ELR (cell line): ENCODE data around the gene ARFGAP1.

Experiments
- DNase-seq: peaks from one replicate; pipeline ENCODE4 v3.0.0-alpha.2; 2015; ENCODE audit warnings: low read depth

ARFGAP1 gene

DNA sequence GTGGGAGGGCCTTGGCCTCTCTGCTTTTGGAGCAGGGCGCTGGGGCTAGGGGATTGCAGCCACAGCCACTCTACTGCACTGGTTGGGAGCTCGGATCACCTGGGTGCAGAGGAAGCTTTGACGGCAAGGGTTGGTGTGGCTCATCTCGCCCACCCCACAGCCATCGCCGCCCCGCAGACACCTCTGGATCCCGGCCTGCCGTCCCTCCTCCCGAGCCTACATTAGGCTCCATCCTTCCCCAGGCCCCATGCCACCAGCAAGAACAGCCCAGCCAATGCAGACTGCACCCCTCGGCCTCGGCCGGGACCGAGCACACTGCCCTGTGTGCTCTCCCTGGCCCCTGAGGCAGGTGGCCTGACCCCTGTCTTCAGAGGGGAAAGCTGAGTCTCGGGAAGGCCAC, 12.1 kb upstream of the ARFGAP1 start:
- DNase-seq = no peak

DNA sequence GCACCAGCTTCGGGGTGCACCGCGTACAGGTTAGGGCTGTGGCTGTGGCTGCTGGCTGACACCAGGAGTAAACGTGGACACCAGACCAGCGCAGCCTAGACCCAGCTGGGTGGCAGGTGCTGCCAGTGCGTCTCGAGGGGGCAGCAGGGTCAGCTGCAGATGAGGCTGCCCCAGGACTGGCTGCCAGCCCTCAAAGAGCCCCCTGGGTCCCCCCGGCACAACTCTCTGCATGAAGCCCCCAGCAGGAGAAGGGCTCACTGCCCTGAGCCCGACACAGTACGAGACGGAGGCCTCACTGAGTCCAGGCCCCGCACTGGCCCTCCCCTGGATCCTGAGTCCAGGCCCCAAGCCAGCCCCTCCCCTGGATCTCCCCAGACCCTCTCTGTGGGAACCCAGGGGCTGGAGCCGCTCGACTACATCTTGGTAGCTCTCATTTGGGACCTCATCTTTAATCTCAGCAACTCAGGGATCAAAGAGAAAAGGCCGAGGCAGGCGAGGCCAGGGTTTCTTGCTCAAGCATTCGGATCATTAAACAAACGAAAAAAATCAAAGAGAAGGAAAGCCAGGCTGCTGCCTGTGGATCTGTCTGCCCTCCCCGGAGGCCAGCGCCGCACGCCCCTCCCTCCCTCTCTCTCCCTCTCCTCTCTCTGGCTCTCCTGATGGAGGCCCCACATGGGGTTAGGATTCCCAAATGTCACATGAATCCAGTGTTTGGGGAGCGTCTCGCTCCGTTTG, 11.4 kb upstream of the ARFGAP1 start:
- no peak for DNase-seq

DNA sequence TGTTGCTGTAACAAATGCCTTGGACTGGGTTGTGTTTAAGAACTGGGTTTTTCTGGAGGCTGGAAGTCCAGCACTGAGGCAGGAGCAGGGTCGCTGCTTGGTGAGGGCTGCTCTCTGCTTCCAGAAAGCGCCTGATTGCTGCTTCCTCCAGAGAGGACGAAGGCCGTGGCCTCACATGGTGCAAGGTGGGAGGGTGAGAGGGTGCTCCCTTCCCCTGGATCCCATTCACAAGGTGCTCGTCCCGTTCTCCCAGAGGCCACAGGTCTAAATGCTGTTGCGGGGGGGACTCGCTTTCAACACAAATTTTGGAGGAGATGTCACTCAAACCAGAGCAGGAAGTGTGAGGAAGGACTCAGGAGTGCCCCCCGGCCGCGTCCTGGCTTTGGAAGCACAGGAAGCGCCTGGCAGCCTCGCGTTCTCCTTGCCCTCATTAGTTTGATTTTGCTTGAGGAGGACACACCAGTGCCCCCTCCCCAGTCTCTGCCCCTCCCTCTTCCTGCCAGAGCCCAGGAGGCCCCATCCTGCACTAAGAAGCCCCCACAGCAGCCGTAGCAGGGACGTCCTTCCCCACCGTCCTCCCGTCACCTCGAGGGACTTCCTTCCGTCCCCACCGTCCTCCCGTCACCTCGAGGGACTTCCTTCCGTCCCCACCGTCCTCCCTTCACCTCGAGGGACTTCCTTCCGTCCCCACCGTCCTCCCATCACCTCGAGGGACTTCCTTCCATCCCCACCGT, 10.7 kb upstream of the ARFGAP1 start:
- no peak for DNase-seq

DNA sequence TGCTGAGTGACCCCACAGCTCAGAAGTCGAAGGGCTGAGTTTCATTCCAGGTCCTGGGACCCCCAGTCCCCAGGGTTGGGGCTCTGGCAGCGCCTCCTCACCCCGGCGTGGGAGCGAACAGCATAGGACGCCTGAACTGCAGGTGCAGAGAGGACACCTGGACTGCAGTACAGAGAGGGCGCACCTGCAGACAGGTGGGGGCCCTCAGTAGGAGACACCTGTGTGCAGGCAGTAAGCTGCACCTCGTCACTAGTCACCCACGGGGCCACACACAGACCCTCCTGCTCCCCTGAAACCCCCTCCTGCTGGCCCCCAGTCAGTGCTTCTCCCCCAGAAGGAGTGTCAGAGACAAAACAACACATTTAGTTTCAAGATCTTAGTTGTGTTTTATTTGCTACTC, 9.8 kb upstream of the ARFGAP1 start:
- no peak for DNase-seq

DNA sequence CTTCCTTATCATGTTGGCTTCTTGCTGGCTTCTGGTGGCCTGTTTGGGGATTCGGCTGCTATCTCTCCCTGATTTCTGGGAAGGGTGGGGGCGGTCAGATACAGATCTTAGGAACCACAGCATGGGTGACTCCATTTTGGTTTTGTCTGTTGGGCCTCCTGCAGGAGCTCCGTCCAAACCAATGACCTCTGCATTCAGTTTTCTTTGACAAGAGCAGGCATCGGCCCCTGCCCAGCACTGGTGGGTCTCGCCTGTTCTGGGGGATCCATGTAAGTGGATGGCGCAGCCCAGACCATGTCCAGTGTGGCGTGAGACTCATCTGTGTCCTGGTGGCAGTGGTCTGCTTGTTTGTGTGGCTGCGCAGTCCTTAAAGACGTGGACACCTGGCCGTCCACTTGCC, 8.6 kb upstream of the ARFGAP1 start:
- DNase-seq = no peak

DNA sequence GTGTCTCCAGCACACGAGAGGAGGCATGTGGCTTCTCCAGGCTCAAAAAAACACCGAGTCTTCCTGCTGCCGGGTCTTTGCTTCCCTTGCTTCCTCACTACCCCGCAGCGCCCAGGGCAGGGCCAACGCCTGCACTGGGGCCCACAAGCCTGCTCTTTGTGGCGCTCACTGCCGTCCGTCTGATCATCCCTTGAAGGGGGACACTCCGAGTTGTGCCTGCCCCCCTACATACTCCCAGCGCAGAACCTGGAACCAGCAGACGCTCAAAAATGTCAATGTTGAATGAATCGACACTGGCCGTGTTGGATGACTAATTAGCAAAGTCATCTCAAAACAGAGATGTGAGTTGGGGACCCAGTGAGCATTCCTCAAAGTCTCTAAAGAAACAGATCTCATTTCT, 8.1 kb upstream of the ARFGAP1 start:
- no peak for DNase-seq

DNA sequence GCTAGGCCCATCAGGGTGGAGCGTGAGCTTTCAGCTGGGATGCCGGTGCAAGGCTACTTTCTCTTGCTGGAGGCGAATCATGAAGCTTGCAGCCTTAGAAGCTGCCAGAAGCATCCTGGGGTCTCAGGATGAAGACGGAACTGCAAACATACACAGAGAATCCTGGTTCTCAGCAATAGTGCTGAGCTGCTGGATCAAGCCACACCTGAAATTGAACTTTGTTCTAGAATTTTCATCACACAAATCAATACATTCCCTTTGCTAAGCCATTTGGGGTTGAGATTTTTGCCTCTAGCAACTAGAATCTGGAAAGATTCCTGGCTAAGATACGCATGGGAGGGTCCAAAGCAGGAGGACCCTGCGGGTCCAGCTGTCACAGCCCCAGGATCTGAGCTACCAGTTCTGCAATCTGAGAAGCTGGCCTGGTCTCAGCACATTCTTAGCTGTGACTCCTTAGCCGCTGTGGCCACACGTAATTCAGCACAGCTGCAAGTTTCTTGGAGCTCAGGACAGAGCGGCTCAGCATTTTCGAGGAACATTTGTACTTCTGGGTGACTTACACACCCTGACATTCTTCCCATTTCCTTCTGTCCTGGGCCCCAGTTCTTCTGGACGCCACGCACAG, 6.6 kb upstream of the ARFGAP1 start:
- no peak for DNase-seq

DNA sequence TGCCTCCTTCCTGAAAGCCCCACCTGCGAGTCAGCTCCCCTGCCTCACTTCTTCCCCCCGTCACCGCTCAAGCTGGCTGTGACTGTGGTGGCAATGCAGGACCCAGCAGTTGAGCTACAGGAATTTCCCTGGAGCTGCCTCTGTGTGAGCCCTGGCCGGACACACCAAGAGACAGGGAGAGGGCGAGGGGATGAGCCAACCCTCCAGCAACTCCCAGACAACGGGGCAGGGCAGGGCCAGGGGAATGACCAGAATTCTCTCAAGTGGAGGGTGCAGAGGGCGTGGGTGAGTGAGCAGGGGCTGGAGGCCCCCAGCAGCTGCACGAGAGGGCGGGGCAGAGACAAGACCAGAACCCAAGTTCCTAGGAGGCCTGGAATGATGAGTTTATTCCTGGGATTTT, 4.9 kb upstream of the ARFGAP1 start:
- DNase-seq = no peak

DNA sequence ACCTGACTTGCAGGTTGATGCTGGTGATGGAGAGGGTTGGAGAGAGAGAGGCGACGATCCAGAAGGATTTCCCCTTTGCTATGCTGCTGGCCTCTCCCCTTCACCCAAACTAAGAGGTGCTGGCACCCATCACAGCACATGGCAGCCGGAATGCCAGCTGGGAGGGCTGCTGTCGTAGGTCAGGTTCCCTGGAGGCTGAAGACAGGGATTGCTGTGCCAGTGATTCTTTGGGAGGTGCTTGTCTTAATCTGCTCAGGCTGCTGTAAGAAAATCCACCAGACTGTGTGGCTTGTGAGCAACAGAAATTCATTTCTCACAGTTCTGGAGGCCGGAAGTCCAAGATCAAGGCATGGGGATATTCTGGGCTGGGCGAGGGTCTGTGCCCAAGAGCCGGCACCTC, 4.4 kb upstream of the ARFGAP1 start:
- no peak for DNase-seq

DNA sequence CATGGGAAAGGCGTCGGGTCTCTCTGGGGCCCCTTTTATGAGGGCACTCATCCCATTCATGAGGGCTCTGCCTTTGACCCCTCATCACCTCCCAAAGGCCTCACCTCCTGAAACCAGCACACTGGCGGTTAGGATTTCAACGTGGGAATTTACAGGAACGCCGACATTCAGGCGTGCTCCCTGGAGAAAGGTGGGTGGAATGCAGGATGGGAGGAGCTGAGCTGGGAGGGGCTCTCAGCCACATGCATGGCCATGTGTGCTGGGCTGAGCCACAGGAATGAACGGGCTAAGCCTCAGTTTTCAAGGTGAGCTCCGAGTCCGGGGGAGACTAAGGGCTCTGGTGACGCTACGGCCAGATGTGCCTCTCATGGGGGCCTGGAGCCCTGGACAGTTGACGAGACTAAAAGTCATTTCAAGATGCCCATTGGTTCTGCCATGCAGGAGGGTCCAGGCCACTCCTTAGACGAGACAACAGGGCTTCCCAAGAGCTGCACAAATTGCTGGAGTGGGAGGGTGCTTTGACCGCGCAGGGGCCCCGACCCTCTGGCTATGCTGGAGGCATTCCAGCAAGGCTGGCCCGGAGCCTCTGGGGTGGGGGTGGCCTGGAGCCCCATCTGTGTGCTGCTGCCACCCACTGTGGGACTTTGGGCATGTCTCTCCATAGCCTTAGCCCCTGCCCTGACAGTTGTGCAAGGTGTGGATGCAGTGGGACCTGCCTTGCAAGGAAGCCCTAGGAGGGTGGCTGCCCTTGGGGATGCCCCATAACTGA, 3.8 kb upstream of the ARFGAP1 start:
- DNase-seq = no peak

DNA sequence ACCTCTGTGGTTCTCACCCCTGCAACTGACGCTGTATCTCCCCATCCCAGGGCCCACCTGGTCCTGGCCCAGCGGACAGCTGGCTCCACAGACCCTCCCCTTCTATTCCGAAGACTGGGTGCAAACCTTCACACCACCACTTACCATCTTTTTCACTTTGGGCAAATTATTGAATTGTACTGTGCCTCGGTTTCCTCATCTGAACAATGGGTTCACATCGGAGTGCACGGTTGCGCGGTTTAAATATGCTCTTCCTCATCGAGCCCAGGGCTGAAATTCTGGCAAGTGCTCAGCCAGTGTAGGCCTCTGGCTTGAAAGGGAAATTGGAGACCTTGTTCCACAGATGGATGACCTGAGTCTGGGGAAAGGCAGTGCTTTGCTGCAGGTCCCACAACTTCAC, 2.9 kb upstream of the ARFGAP1 start:
- no peak for DNase-seq

DNA sequence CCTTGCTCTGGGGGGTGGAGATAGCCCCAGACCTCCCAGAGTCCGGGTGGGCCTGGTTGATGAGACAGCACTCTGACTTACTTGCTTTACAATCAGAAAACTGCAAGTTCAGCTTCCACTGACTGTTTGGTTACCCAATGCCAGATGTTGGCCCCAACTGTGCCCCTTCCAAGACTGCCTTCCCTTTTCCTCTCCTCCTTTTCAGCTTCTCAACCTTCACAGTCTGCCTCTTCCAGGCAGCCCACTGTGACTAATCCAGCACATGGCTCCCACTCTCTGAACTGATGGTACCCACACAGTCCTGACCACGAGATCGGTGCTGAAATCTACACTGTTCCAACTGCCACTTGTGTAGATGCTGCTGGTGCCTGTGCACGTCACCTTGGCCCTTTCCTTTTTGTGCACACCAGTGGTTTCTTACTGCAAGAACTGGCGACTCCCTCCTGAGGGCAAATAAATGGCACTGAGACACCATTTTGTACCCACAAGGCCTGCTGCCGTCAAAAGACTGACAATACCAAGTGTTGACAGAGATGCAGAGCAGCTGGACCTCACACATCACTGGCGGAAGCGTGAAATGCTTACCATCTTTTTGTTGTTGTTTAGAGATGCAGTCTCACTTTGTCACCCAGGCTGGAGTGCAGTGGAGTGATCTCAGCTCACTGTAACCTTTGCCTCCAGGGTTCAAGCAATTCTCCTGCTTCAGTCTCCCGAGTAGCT, 1.8 kb upstream of the ARFGAP1 start:
- DNase-seq = no peak

DNA sequence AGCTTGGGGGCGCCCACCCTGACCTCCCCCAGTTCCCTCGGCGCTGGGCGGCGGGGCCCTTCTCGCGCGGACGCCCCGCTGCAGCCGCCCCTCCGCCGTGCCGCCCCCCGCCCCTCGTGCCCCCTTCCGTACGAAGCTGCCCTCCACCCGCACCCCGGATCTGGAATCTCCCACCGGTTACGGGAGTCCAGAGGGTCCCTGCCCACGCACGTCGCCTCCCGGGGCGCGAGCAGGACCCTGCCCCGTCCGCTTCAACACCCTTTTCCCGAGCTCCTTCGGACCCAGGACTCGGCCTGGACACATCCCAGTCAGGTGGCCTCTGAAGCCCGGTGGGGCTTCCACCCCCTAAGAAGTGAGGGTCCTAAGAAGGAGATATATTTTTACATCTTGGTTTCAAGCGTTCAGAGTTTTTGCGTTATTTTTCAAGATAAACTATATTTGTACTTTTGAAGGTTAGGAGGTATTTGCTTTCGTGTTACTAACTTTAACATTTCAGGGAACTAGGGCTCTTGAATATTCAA, 506 bp downstream of the ARFGAP1 start:
- DNase-seq = no peak

DNA sequence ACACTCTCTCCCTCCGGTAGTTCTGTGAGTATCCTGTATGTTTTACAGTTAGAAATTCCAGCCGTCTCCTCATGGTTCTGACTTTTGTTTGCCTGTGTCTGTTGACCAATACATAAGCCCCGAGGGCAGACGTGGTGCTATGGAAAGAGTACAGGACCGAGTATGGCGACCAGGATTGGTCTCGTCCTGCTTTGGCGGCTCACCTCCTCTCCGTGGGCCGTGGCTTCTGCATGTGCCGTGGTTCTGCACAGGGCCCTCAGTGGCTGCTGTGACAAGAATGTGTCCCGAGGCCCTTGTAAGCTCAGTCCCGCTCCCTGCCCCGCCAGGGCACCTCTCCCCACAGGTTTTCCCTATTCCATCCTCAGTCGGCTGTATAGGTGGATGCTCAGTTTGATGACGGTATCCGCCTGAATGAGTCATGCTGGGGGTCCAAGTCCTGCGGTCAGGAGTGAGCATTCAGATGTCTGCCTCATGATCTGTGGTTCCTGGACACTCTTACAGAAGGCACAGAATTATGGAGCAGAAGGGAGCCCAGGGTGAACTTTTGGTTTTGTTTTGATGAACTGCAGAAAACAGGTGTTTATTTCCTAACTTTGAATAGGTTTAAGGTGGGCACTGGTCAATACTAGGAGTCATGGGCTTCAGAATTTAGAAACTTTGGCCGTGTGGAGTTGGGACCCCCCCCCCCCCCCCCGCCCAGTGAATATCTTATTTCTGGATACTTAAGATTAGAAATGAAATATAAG, 1.2 kb downstream of the ARFGAP1 start:
- DNase-seq = peak; percentile 97

DNA sequence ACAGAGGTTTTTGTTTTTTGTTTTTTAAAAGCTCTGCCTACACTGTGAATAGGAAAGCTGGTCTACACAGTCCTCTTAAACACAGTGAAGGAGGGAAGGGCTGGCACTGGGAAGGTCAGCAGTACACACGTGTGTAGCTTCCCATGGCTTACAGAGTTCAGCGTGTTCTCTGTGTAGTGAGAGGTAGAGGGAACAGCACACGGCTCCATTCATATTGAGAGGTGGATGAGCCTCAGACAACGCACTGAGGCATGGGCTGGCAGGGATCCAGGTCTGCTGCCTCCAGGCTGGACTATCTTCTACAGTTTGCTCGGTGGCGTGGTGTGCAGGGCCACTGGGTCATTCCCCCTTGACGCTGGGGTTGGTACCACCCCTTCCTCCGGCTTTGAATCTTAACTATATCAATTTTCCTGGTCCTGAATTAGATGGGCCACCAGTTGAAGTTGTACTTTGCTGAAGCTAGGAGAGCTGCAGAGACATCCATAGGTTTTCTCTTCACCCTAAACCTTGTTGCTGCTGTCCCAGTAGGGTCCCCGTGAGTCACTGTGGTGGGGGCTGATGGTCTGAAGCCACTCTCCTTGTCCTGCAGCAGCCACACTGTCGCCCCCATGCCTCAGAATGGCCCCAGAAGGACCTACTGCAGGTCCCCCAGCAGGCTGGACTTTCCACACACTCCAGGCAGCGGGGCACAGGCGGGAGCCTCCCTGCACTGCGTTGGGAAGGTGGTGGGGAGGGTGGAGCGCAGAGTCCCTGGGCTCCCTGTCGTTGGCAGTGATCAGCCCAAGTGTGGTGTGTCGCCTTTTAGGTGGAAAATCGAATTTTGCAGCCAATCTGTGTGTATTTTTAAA, 2.0 kb downstream of the ARFGAP1 start:
- DNase-seq = peak; percentile 47

DNA sequence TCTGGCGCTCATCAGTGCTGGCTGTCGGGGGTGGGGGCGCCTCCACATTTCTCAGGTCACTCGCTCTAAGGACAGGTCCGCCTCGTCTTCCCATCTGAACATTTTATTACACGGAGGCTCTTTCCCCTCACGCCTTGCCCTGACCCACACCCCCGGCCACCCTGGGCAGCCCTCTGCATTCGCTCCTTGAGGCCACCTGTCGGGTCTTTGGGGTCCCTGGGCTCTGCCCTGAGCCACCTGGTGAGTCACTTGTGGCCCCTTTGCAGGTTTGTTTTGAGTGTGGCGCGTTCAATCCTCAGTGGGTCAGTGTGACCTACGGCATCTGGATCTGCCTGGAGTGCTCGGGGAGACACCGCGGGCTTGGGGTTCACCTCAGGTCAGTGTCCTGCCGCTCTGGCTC, 3.2 kb downstream of the ARFGAP1 start:
- no peak for DNase-seq

DNA sequence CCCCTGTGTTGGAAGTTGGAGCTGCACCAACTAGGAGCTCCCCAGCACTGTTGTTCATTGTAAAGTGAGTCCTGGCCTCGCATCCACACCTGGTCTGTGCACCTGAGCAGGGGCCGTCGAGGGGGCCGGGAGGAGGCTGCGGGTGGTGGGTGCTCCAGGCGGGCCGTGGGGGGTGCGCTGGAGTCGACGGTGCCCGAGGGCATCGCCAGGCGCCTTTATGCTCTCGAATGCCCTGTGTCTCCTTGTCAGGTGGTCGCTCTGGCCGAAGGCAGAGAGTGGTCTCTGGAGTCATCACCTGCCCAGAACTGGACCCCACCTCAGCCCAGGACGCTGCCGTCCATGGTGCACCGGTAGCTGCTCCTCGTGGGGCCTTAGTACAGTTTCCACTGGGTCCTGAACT, 4.3 kb downstream of the ARFGAP1 start:
- no peak for DNase-seq

DNA sequence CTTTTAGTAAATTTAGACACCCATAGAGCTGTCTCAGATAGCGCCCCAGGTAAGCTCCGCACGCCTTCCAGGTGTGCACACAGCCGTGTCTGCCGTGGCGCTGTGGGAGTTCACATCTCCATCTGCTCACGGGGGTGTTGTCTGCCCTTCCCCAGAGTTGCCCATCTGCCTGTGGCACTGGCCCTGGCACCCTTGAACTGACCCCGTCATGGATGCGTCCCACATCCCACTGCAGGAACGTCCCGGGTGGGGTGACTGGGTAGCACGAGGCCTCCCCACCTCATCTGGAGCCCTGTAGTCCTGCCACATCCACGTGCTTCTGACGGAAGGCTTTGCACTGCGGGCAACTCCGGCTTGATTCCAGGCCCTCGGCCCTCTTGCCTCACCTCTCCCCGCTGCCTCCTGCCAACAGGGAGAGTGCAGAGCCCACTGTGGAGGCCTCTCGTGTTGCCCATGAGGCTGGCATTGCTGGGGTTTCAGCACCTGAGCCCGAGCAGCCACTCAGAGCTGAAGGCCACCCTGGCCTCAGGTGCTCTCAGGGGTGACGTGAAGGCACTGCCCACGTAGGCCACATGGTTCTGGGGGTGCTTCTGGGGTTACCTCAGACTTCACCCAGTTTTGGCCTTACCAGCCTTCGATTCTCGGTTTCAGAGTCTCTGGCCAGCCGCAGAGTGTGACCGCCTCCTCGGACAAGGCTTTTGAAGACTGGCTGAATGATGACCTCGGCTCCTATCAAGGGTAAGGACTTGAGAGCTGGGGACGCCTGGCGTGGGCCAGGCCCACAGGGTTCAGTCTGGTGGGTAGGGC, 5.1 kb downstream of the ARFGAP1 start:
- DNase-seq = no peak

DNA sequence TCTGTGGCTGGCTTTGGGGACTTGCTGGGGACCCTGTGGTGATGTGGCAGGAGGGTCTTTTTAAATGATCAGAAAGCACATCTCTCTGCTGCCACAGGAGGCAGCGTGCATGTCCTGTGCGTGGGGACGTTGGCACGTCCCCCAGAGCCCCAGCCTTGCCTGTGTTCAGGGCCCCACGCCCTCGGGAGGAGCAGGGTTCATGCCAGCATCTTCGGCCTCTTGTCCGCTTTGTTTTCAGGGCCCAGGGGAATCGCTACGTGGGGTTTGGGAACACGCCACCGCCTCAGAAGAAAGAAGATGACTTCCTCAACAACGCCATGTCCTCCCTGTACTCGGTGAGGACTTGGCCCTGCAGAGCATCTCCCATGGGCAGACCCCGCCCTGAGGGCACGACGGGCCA, 6.0 kb downstream of the ARFGAP1 start:
- no peak for DNase-seq
